ENCODE results near the gene ESR1.

ESR1 gene

GRCh38 chr6:152173321-152173720 lies 365.8 kb downstream of the ESR1 start:
- in situ Hi-C loops (cut with HindIII; ENCODE audit: low pct_ligation_motif_present, low sequenced_read_pairs): no loop called here
- Histone ChIP-seq H3K27ac (no peak overlapping the region), H3K4me3 (ENCODE audit: low read depth, low read length) (no peak overlapping the region)

DNA sequence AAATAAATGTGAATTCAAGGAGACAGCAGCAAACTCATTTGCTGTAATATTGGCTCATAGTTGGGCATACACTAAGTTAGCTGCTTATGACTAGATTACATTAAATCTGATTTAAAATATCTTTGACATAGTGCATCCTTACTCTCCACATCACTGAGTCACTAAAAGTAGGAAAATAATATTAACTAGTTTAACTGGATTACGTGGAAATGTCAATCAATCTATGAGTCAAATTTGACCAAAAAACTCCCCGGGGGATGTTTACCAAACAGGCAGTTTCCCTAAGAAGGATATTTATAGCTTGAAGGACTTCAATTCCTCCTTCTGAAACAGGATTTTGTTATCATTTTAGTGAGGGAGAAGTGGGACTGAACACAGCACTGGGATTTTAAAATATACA lies 366.5 kb downstream of the ESR1 start:
- DNase-seq: no peak
- H3K27me3 ChIP-seq (replicated peaks): no peaks in the 10 kb centered on the region
- H3K36me3 ChIP-seq (replicated peaks): peaks cover 9% of the 10 kb centered on the region
- in situ Hi-C loops (cut with HindIII; ENCODE audit: low pct_ligation_motif_present, low sequenced_read_pairs): no loop called here
- TF ChIP-seq CTCF (IDR thresholded peaks at IDR 0.05; ENCODE audit: low read depth, low read length, missing control alignments): no peak
- no peak overlapping the region for H3K27ac ChIP-seq
- no peak overlapping the region for H3K4me3 ChIP-seq (ENCODE audit: low read depth, low read length)

More at GRCh38 chr6:152173321-152173720, 365.8 kb downstream of the ESR1 start:
- Histone ChIP-seq H3K27me3 (replicated peaks) (no peaks in the 10 kb centered on the region), H3K36me3 (replicated peaks) (peaks cover 9% of the 10 kb centered on the region)
- no peak for TF ChIP-seq CTCF (IDR thresholded peaks at IDR 0.05; ENCODE audit: low read depth, low read length, missing control alignments)
- DNase-seq: no peak

- H3K27me3 ChIP-seq (replicated peaks): no peaks in the 10 kb centered on the region
- DNase-seq: no peak
- H3K27ac ChIP-seq: no peak overlapping the region
- H3K36me3 ChIP-seq (replicated peaks): peaks cover 7% of the 10 kb centered on the region
- TF ChIP-seq CTCF (IDR thresholded peaks at IDR 0.05; ENCODE audit: low read depth, low read length, missing control alignments): no peak
- in situ Hi-C loops (cut with HindIII; ENCODE audit: low pct_ligation_motif_present, low sequenced_read_pairs): no loop called here
- H3K4me3 ChIP-seq (ENCODE audit: low read depth, low read length): no peak overlapping the region
These were observed 368.8 kb downstream of the ESR1 start for GRCh38 chr6:152176268-152176667.

Measured in brain microvascular endothelial cell (primary cell).